ENCODE data around the gene RASSF6.

DNA sequence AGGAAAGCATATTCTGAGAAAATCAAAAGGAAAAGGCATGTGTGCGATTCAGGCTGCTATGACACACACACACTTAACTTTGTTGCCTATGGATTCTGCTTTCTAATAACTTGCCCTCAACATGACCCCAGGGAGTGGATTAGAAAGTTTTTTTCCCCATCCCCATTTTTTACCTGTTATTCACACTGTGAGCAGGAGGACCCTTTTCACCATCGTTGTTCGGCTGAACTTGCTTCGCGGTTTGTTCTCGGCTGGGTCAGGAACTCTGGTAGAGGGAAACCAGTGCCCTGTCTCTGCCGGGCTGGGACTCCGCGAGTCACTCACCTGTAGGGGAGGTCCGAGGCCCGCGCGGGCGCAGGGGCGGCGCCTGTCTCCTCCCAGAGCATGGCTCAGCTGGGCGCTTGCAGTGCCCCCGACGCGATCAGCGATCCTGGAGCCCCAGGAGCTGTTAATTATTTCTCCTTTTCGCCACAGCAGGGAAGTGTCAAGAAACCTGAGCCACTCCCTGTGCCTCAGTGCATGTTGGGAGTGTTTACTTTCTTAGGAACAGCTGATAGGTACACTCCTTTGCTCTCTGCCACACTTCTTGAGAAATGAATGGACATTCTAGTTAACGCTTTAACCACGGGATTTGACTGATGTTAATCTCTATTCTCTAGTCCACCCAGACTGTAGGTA, at the start of gene RASSF6:
- TF ChIP-seq, protein P1, sequence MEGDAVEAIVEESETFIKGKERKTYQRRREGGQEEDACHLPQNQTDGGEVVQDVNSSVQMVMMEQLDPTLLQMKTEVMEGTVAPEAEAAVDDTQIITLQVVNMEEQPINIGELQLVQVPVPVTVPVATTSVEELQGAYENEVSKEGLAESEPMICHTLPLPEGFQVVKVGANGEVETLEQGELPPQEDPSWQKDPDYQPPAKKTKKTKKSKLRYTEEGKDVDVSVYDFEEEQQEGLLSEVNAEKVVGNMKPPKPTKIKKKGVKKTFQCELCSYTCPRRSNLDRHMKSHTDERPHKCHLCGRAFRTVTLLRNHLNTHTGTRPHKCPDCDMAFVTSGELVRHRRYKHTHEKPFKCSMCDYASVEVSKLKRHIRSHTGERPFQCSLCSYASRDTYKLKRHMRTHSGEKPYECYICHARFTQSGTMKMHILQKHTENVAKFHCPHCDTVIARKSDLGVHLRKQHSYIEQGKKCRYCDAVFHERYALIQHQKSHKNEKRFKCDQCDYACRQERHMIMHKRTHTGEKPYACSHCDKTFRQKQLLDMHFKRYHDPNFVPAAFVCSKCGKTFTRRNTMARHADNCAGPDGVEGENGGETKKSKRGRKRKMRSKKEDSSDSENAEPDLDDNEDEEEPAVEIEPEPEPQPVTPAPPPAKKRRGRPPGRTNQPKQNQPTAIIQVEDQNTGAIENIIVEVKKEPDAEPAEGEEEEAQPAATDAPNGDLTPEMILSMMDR (IDR thresholded peaks at IDR 0.05), result peak in 2 of 4 experiments; percentile 28 to 38
- TF ChIP-seq POLR2AphosphoS5 (IDR thresholded peaks at IDR 0.05) (peak; percentile 78), POLR2A (IDR thresholded peaks at IDR 0.05) (peak; percentile 58)
